Activated B cell treated with CpG ODN at 0.5 μM for 24 hours (primary cell): ENCODE measurements around the gene TMEM117. TPM values are rescaled to one million over a fixed set of nuclear protein-coding genes. Genes with fewer than 3 reads are reported as not detected.

ENCODE experiments used
- ATAC-seq: fragments of 200-7000 bp; cut with Tn5 transposase; one replicate; pipeline ENCODE4 v1.10.0; 2021; ENCODE audit warnings: low read depth, mild to moderate bottlenecking, moderate library complexity
- CTCF ChIA-PET: fragments of 350-600 bp; sonication (Branson Sonifier 250); formaldehyde crosslinking; loops from one replicate; lab custom pipeline; 2021; ENCODE audit warnings: antibody characterized with exemption; lab: Charles Lee
- POLR2A ChIA-PET: fragments of 350-600 bp; sonication (Branson Sonifier 250); formaldehyde crosslinking; loops from one replicate; lab custom pipeline; 2021; ENCODE audit warnings: antibody characterized with exemption; lab: Charles Lee
- DNase-seq: peaks from one replicate; pipeline ENCODE4 v3.0.0; 2022
- H3K27ac Mint-ChIP-seq: one replicate; pipeline ENCODE4 v1.8.0; 2020; ENCODE audit warnings: mixed read lengths
- H3K27me3 Mint-ChIP-seq: one replicate; pipeline ENCODE4 v1.8.0; 2021; ENCODE audit warnings: mixed read lengths
- H3K36me3 Mint-ChIP-seq: one replicate; pipeline ENCODE4 v1.8.0; 2021; ENCODE audit warnings: low read depth, mixed read lengths
- H3K4me1 Mint-ChIP-seq: one replicate; pipeline ENCODE4 v1.8.0; 2021; ENCODE audit warnings: mixed read lengths
- H3K4me3 Mint-ChIP-seq: one replicate; pipeline ENCODE4 v1.8.0; 2020; ENCODE audit warnings: mild to moderate bottlenecking, mixed read lengths
- H3K9me3 Mint-ChIP-seq: one replicate; pipeline ENCODE4 v1.8.0; 2020; ENCODE audit warnings: mixed read lengths
- intact Hi-C: fragments of 100-400 bp; cut with micrococcal nuclease; formaldehyde crosslinking; loops from one replicate; pipeline ENCODE4 v1.15.1; 2024
- total RNA-seq: library from RNA; stranded (reverse); gene quantifications from 2 replicates; pipeline ENCODE4 v1.2.3, GENCODE V29; 2022
- TF ChIP-seq, protein P1 (sequence below): fragments of 200-600 bp; IDR thresholded peaks from one replicate; pipeline ENCODE4 v1.8.0; 2022; ENCODE audit warnings: antibody characterized with exemption, mild to moderate bottlenecking

The TMEM117 gene
- total RNA-seq, 1 donor from 2014 or later: 4.8 TPM

DNA sequence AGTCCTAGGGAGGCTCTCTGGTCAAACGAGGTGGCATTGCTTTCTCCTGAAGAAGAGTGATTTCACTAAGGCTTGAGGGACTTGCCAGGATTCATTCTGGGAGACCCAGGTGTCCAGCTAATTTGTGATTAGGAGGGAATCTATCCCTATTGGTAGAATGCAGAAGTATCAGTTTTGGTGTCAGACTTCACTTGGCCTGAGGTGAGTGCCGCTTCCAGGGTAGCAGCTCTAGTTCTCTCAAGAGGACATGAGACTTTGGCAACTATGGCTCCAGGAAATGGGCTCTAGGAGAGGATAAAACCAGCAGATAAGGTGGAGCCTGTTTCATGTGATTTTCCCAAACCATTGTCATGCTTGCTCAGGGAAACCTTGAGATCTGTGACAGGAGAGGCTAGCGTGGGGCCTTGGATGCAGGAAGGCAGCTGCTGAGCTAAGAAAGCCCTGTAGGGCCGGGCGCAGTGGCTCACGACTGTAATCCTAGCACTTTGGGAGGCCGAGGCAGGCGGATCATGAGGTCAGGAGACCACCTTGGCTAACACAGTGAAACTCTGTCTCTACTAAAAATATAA, 11.6 kb upstream of the TMEM117 start:
- no peak for ATAC-seq
- TF ChIP-seq, protein P1, sequence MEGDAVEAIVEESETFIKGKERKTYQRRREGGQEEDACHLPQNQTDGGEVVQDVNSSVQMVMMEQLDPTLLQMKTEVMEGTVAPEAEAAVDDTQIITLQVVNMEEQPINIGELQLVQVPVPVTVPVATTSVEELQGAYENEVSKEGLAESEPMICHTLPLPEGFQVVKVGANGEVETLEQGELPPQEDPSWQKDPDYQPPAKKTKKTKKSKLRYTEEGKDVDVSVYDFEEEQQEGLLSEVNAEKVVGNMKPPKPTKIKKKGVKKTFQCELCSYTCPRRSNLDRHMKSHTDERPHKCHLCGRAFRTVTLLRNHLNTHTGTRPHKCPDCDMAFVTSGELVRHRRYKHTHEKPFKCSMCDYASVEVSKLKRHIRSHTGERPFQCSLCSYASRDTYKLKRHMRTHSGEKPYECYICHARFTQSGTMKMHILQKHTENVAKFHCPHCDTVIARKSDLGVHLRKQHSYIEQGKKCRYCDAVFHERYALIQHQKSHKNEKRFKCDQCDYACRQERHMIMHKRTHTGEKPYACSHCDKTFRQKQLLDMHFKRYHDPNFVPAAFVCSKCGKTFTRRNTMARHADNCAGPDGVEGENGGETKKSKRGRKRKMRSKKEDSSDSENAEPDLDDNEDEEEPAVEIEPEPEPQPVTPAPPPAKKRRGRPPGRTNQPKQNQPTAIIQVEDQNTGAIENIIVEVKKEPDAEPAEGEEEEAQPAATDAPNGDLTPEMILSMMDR: no peak
- DNase-seq: no peak
- Mint-ChIP-seq H3K9me3 (no peaks in the 10 kb centered on the region), H3K27me3 (no peaks in the 10 kb centered on the region), H3K27ac (no peak overlapping the region), H3K36me3 (no peaks in the 10 kb centered on the region), H3K4me3 (no peak overlapping the region), H3K4me1 (peaks cover 12% of the 10 kb centered on the region)
- ChIA-PET POLR2A (interaction anchor here (1.2 kb wide), 1 partner anchor 17 kb away, joined by 3 read pairs; no protein-coding TSS in a partner anchor), CTCF (no interaction called here)
- intact Hi-C loops: no loop called here

DNA sequence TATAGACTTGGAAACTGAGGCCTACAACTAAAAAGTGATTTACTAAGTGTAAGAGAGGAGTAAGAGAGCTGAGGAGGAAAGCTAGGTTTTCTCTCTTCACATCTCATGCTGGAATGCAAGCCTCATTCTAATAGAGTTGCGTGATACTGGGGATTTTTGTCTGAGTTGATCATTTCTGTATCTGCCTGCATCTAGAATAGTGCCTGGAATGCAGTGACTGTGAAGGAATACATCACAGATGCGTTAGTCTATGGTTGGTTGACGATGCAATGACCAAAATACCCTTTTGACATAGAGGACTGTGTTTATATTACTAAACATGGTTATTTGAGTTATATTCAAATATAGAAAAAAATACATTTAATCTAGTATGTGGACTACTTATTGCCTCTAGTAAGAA, 9.2 kb upstream of the TMEM117 start:
- intact Hi-C loops: no loop called here
- DNase-seq: no peak
- H3K9me3 Mint-ChIP-seq: no peaks in the 10 kb centered on the region
- no peak overlapping the region for H3K27ac Mint-ChIP-seq
- H3K4me3 Mint-ChIP-seq: no peak overlapping the region
- H3K4me1 Mint-ChIP-seq: peaks cover 12% of the 10 kb centered on the region
- POLR2A ChIA-PET: no interaction called here
- H3K36me3 Mint-ChIP-seq: no peaks in the 10 kb centered on the region
- ATAC-seq: peak; percentile 21
- no peaks in the 10 kb centered on the region for H3K27me3 Mint-ChIP-seq
- CTCF ChIA-PET: no interaction called here
- TF ChIP-seq, protein P1: no peak

DNA sequence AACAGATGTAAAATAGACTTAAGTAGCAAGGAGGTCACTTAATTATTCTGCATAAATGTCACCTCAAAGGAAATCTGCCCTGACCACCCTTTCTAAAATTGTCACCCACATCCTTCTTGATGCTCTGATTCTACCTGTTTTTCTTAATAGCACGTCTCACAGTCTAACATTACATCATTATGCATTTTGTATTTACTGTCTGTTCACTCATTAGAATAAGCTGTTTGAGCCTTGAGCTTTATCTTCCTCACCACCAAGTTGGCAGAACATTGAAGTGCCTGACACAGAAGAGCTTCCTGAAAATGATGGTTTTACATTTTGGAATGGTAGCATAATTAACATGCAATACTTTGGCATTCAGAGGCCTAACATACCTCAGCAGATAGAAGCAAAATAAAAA, 8.8 kb upstream of the TMEM117 start:
- POLR2A ChIA-PET: no interaction called here
- no peak overlapping the region for H3K4me3 Mint-ChIP-seq
- no peaks in the 10 kb centered on the region for H3K36me3 Mint-ChIP-seq
- peaks cover 12% of the 10 kb centered on the region for H3K4me1 Mint-ChIP-seq
- ATAC-seq (no peak), DNase-seq (no peak)
- no peaks in the 10 kb centered on the region for H3K9me3 Mint-ChIP-seq
- CTCF ChIA-PET: no interaction called here
- no peaks in the 10 kb centered on the region for H3K27me3 Mint-ChIP-seq
- TF ChIP-seq, protein P1: no peak
- intact Hi-C loops: no loop called here
- no peak overlapping the region for H3K27ac Mint-ChIP-seq

DNA sequence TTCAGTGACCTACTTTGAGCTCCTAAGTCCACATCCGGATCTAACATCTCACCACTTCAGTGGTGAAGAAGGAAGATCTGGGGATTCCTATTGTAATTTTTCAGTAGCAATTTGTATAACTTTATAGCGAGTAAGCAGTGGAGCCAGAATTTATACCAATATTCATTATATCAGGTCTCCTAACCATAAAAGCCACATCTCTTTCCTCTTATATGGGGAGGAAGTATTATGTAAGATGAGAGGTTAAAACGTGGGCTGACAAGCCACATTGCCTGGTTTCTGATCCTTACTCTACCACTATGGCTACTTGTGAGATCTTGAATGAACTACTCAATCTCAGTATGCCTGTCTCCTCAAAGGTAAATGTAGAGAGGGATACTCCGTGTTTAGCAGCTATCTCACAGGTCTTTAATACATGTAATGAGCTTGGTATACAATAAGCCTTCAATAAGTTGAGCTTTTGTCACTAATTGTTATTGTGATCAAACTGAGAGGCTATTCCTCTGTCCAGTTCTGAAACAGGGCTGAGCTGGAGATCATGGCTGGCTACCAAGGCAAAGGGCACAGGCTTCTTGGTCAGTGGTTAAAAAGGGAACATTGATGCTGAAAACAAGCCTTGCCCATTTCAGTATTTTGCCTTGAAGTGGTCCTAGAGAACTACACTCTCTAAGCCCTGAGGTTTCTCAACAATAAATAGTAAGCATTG, 3.3 kb upstream of the TMEM117 start:
- no peak overlapping the region for H3K27ac Mint-ChIP-seq
- TF ChIP-seq, protein P1: no peak
- POLR2A ChIA-PET: interaction anchor here (0.6 kb wide), 1 partner anchor 27 kb away, joined by 3 read pairs; the partner anchor contains the start of gene TWF1

DNA sequence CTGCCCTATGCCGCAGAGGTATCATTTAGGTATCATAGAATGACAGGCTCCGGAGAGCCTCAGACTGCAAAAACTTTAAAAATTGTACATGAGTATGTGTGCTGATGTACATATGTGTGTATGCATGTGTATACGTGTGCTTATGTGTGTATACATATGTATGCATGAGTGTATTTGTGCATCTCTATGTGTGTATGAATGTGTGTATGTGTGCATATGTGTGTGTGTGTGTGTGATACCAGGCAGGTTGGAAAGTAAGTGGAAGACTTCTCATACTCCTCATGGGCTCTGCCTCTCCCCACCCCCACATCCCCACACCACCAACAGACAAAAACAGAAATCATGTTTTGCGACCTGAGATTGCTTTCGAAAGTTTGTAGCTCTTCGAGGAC, 621 bp upstream of the TMEM117 start:
- ChIA-PET POLR2A (interaction anchor here (2.7 to 5.1 kb wide), 2 partner anchors 29 to 76 kb away, joined by 13 to 45 read pairs; partner anchors contain the start of genes IRAK4, PUS7L and TWF1), CTCF (interaction anchor here (1.0 kb wide), 1 partner anchor 47 kb away, joined by 4 read pairs; no protein-coding TSS in a partner anchor)
- intact Hi-C loops: loop anchor here (5.0 kb wide), 1 partner anchor 47 kb away; no protein-coding TSS in a partner anchor
- Mint-ChIP-seq H3K4me1 (peaks cover 17% of the 10 kb centered on the region), H3K4me3 (peak overlapping the region; percentile 86), H3K9me3 (no peaks in the 10 kb centered on the region), H3K36me3 (no peaks in the 10 kb centered on the region), H3K27me3 (no peaks in the 10 kb centered on the region), H3K27ac (peak overlapping the region; percentile 81)
- no peak for DNase-seq
- ATAC-seq: no peak
- TF ChIP-seq, protein P1: no peak

More for the DNA sequence above, 3.3 kb upstream of the TMEM117 start:
- H3K4me1 Mint-ChIP-seq: peaks cover 19% of the 10 kb centered on the region
- CTCF ChIA-PET: no interaction called here
- no peaks in the 10 kb centered on the region for H3K9me3 Mint-ChIP-seq
- H3K4me3 Mint-ChIP-seq: no peak overlapping the region
- H3K36me3 Mint-ChIP-seq: no peaks in the 10 kb centered on the region
- intact Hi-C loops: no loop called here
- ATAC-seq: no peak
- no peak for DNase-seq
- no peaks in the 10 kb centered on the region for H3K27me3 Mint-ChIP-seq
